AG09319 (cell line): ENCODE data around the gene MAP2K4.
"Not testable (repeated sequence)": the region's sequence is repeated elsewhere in the genome, so short reads cannot be mapped to it uniquely, and the experiment has no call there.

Experiments
- DNase-seq: peaks from one replicate; pipeline ENCODE4 v3.0.0-alpha.2; 2010; ENCODE audit warnings: low read depth; ENCODE audit errors: extremely low read depth
- CTCF ChIP-seq: IDR thresholded peaks from 2 replicates; pipeline ENCODE4 v1.5.1; 2011; ENCODE audit warnings: low read depth, mild to moderate bottlenecking, inconsistent platforms, low read length, moderate library complexity

Gene MAP2K4

DNA sequence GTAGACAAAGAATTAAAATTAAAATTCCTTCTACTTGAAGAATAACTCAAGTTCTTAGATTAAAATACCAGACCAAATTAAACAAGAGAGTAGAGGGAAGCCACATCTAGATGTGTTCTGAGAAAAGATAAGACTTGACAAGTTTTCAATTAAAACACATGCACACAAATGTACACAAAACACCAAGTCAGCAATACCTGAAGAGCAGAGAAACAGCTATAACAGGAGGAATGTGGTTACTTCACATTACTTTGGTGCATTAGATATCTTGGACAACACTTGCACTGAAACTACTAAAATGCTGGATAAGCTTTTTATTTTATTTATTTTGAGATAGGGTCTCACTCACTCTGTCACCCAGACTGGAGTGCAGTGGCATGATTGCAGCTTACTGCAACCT, 113.9 kb downstream of the MAP2K4 start:
- no peak for TF ChIP-seq CTCF

DNA sequence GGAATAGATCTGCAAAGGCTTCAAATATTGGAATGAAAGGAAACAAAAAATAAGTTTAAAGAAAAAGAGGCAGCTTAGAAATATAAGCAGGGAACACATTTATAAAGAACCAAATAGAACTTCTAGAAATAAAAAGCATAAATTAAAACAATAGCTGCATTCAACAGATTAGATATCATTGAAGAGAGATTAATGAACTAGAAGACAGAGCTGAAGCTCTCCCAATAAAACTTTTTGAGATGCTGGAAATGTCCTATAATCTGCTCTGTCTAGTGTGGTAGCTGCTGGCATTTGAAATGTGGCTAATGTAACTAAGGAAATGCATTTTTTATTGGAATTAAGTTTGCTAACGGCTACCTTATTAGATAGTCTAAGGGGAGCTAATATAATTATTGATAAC, 115.6 kb downstream of the MAP2K4 start:
- DNase-seq = no peak

More for the DNA sequence above, 113.9 kb downstream of the MAP2K4 start:
- no peak for DNase-seq

DNA sequence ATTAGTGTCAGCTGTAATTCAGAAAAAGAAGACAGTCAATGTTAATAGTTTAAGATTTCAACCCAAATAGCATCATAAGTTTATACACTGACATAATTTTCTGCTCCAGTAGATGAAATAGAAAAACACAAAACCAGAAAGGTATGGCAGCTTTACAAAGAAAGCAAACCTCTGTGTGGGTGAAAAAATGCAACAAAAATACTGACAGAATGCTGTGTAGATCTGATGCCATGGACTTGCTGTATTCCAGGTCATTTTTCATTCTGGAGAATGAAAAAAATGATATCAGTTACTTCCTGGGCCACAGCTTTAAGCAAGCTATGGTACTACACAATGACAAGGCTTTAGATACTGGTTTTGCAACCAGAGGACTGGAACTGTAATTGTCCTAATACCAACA, 116.0 kb downstream of the MAP2K4 start:
- no peak for TF ChIP-seq CTCF
- DNase-seq = no peak

More for the DNA sequence above, 115.6 kb downstream of the MAP2K4 start:
- no peak for TF ChIP-seq CTCF

- no peak for TF ChIP-seq CTCF
- DNase-seq = no peak
Observed at GRCh38 chr17:12137859-12138258, 117.2 kb downstream of the MAP2K4 start.

DNA sequence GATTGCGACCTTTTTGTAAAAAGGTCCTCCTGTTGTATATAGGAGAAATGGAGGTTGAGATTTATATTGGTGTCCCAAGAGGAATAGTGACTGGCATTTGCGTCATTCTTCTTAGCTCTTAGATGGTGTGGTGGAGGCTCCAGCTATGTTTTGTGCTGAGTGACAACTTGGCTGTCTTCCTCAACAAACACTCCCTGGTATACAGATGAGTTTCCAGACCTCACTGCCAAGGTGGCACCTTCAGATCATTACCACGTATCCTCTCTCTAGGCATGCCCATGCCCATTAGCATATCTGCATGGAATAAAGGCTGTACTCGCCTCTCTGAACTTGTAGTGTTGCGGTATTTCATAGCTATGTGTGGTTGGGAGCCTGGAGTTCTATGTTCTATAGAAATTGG, 120.0 kb downstream of the MAP2K4 start:
- DNase-seq = no peak
- TF ChIP-seq CTCF = no peak

- DNase-seq = not testable (repeated sequence)
Observed at GRCh38 chr17:12162187-12162586, 141.5 kb downstream of the MAP2K4 start.

- TF ChIP-seq CTCF = no peak
- no peak for DNase-seq
Observed at GRCh38 chr17:12164085-12164484, 143.4 kb downstream of the MAP2K4 start.

DNA sequence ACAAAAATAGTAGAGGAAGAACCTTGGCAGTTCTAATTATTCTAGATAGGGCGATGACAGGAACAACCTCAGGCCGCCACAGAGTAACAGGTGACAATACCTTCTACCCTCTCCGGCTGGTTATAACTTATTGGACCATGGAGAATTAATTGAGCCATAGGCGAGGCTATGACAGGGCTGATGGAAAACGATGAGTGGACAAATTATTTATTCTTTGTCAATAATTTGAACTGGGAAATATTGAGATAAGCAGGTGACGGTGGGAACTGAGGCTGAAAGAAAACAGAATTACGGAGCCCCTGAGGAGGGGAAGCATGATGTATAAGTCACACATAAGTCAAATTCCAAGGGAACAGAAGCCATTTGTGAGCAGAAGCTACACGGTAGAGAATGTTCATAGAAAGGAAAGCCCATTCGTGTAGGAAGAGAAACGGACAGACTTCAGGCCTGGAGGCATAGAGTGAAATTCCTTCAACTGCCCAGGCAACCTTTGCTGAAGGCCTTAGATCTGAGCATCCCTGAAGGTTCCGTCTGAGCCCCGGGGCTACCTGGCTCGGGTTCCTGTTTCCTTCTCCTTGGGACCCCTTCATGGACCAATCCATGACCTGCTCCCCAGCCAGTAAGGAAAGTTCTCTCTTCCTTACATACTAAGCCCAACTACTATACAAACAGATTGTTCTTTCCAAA, 158.1 kb downstream of the MAP2K4 start:
- DNase-seq = no peak
- no peak for TF ChIP-seq CTCF
